CD4-positive, alpha-beta T cell treated with Interleukin-6 for 4 hours (primary cell): ENCODE data around the gene TMEM139.
A peak's percentile ranks its signal among the peaks of the same experiment; 100 is the strongest.

Experiments
- DNase-seq: peaks from one replicate; pipeline ENCODE4 v3.0.0-alpha.2; 2020; ENCODE audit warnings: mixed read lengths

Gene TMEM139

DNA sequence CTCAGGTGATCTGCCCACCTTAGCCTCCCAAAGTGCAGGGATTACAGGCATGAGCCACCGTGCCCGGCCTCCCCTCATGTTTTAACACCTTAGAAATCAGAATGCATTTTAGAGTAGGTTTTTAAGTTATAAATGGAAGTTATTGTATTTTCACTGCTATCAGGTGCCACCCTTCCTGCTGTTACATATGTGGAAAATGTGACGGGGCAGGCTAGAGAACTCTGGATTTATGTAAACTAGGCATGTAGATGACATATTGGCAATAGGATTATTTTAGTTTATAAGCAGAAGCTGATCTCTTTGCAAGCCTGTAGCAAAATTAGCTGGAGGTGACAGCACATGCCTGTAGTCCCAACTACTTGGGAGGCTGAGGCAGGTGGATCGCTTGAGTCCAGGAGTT lies 5.5 kb downstream of the TMEM139 start:
- DNase-seq, result no peak

DNA sequence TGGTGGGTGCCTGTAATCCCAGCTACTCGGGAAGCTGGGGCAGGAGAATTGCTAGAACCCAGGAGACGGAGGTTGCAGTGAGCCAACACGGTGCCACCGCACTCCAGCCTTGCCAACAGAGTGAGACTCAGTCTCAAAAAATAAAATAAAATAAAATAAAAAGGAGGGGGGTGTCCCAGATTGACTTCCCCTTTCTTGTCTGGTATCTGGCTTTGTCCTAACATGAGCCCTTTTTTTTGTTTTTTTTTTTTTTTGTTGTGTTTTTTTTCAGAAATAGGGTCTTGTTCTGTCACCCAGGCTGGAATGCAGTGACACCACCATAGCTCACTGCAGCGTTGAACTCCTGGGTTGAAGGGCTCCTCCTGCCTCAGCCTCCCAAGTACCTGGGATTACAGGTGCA lies 8.1 kb downstream of the TMEM139 start:
- no peak for DNase-seq

DNA sequence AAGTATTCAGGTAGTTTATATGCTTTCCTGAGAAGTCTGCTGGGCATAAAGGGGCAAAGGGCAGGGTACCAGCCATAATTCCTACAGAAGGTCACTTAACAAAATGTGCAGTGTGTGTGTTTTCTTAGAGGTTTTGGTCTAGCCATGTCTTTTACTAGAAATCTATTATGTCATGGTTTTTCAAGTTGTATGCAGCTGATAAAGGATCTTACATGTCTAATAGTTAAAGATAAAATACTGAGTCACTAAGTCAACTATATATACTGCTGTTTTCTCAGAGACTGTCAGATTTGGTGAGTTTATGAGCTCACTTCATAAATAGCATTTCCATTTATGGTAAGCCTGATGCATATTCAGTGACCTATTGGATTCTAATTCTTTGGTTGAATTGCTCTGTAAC lies 11.1 kb downstream of the TMEM139 start:
- DNase-seq, result no peak

DNA sequence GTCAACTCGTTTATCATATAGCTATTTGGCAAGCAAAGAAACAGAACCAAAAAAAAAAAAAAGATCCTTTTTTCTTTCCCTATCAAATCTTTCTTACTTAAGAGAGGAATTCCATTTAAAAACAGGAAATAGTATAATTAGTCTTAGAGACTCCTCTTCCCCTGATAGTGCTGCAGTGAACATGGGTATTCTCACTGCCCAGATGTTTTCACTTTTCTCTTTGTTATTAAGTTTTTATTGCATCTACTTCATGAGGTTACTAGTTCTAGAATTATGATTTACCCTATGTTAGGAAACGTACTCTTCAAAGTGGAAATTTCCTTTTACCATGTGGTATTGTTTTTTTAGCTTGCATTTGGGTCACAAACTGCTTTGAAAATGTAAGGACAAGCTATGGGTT lies 11.9 kb downstream of the TMEM139 start:
- DNase-seq, result no peak

DNA sequence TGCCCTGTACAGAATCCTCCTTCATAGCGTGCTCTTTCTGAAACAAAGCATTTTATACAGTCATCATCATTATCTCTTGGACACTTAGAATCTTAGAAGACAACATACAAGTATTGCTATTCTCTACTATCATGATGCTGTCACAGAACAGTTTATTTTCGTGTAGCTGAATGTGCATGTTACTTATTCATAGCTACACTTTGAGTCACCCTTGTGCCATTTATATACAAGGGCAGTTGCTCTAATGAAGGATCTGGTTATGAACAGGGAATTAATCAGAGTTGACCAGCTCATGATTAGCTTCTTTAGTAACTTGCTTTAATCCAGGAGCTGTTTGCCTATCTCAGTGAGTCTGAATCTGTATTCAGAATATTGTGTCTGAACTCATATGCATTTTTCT lies 14.6 kb downstream of the TMEM139 start:
- no peak for DNase-seq

DNA sequence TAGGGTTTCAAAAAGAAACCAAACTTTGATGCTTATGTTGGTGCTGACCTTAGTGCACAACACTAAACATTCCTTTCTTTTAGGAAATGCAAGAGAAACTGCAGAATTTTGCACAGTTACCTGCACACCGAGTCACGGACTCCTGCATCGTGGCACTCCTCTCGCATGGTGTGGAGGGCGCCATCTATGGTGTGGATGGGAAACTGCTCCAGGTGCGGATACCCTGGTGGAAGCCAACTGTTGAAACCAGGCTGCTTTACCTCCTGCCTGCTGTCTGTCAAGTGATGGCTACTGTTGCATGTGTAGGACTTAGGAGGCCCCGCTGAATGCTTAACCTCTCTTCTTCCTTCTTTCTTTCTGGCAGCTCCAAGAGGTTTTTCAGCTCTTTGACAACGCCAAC lies 15.1 kb downstream of the TMEM139 start:
- DNase-seq, result peak; percentile 79

DNA sequence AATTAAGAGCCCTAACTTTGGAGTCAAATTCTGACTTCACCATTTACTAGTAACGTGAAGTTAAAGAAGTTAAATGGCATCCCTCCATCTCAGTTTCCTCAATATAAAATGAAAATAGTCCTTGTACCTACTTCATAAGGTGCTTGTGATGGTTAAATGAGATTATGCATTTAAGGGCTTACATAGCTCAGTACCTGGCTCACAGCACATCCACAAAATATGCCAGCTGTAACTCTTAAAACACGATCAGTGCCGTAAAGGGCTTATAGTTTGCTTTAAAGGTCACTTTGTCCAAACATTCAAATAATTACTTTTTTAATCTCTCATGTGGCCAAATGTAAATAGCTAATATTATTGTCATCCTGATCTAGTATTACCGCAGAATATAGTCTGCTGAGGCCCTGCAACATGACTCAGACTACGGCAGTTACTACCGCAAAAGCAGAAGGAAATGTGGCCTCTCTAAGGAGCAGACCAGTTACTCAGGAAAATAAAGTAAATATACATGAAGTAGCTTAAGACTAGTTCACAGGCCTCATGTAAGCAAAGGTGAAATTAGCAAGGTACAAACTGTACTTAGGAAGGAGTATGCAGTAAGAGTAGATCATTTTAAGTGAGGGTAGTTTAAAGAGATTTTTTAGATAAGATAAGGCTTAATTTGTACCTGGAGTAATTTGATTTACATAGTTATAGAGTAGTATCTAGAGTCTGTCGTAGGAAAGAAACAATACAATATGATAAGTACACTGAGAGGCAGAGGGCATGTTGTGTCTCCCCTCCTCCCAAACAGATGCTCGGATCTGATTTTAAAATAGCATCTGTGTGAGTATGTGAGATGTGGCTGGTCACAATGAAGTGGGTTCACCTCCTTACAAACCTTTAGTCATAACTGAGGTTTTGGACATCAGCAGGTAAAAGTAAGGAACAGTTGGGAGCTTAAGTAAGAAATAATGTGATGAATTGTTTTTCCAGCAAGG lies 16.5 kb downstream of the TMEM139 start:
- DNase-seq, result no peak

DNA sequence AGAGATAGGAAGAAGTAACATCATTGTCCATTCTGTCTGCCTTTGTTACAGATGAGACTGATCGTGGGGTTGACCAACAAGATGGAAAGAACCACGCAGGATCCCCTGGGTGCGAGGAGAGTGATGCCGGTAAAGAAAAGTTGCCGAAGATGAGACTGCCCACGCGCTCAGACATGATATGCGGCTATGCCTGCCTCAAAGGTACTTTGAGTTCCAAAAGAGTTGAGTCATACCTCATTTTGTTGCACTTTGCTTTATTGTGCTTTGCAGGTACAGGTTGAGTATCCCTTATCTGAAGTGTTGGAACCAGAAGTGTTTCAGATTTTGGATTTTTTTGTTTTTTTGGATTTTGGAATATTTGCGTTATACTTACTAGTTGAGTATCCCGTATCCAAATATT lies 19.0 kb downstream of the TMEM139 start:
- DNase-seq, result no peak

DNA sequence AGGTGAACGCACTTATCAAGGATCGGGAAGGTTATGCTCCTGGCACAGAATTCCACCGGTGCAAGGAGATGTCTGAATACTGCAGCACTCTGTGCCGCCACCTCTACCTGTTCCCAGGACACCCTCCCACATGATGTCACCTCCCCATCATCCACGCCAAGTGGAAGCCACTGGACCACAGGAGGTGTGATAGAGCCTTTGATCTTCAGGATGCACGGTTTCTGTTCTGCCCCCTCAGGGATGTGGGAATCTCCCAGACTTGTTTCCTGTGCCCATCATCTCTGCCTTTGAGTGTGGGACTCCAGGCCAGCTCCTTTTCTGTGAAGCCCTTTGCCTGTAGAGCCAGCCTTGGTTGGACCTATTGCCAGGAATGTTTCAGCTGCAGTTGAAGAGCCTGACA lies 20.2 kb downstream of the TMEM139 start:
- no peak for DNase-seq

DNA sequence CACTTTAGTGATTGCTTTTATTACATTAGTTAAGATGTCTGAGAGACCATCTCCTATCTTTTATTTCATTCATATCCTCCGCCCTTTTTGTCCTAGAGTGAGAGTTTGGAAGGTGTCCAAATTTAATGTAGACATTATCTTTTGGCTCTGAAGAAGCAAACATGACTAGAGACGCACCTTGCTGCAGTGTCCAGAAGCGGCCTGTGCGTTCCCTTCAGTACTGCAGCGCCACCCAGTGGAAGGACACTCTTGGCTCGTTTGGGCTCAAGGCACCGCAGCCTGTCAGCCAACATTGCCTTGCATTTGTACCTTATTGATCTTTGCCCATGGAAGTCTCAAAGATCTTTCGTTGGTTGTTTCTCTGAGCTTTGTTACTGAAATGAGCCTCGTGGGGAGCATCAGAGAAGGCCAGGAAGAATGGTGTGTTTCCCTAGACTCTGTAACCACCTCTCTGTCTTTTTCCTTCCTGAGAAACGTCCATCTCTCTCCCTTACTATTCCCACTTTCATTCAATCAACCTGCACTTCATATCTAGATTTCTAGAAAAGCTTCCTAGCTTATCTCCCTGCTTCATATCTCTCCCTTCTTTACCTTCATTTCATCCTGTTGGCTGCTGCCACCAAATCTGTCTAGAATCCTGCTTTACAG lies 20.8 kb downstream of the TMEM139 start:
- peak; percentile 73 for DNase-seq

DNA sequence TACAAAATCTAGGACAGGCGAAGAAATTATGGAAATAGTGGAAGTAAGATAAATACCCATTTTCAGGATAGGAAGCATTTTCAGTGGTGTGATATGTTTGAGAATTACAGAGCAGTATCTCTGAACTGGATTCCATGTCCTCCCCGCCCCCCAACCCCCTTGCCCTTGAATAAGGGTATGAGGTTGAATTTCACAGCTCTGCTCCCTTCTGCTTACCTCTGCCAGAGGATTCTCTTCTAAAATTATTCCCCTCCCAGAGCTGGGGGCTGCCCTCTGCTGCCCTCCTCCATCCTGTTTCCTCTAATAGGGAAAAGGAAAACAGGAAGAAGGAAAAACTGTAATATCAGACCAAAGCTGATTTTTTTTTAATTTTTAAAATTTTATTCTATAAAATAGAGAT lies 23.9 kb downstream of the TMEM139 start:
- no peak for DNase-seq

DNA sequence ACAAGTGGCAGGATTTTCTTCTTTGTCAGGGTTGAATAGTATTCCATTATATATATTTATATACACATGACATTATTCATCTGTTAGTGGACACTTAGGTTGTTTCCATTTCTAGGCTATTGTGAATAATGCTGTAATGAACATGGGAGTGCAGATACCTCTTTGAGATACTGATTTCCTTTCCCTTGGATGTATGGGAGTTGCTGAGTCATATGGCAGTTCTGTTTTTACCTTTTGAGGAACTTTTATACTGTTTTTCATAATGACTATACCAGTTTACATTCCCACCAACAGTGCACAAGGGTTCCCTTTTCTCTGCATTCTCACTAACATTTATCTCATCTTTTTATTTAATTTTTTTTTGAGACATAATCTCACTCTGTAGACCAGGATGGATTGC lies 29.4 kb downstream of the TMEM139 start:
- no peak for DNase-seq

DNA sequence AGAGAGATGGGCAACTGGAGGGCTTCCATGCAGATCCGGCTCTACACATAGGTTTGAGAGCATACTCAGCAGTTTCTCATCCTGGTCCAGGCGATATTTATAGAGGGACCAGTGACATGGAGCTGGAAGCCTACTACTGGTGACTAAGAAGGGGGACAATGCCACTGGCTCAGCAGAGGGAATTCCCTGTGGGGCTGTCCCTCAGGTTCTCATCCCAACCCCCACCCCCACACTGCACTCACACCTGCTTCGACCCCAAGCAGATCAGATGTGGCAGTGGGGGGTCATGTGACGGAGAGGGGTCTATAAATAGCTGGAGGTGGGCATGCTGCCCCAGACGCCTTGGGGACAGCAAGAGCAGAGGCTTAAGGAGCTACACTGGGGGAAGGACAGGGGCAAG lies 31.0 kb downstream of the TMEM139 start, which contains the start of gene CLCN1:
TSS of gene CLCN1 (plus strand) at position 336 of the 400 bp plus-strand sequence. CDS start 102 bp downstream, outside the sequence.
- DNase-seq, result no peak

DNA sequence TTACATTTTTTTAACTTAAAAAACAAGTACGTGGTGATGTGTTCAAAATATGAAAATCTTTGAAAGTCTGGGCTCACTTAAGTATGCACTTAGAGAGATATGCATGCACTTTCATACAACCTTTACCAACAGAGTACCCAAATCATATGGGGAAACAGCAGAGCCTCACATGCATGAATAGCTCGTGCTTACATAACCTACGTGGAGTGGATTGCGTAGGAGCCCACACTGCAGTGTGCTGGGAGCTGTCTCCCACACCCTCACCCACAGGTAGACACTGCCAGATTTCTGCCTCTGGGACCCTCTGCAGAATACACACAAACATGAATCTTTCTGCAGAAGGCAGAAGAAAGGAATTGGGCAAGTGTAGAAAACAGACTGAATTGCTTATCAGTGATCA lies 31.7 kb downstream of the TMEM139 start:
- no peak for DNase-seq

DNA sequence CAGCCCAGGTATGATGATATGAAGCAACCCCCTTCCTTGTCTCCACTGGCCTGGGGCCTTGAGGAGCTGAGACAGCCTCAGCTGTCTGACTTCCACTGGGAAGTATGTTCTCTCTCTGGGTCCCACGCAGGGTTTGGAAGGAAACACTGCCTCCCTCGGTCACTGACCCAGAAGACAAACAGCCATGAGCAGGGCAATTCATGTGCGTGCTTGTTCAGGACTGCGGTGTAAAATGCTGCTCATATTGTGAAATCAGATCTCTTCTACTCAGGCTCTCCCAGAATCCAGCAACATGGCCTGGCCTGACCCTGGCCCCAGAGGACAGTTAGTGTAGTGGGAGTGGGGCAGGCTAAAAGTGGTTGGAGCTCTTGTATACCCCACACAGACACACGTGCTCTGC lies 33.9 kb downstream of the TMEM139 start:
- no peak for DNase-seq

DNA sequence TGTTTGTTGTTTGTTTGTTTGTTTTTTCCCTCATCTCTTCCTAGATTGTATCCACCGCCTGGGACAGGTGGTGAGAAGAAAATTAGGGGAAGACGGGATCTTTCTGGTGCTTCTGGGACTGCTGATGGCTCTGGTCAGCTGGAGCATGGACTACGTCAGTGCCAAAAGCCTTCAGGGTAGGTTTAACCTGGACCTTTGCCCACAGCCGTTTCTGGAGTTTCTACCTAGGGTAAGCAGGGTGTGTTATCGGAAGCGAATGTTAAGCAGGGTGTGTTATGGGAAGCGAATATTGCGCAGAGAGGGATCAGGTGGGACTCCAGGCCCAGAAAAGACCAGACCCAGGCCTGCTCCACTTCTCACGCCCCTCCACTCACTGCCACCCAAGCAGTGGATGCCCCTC lies 35.9 kb downstream of the TMEM139 start:
- no peak for DNase-seq

DNA sequence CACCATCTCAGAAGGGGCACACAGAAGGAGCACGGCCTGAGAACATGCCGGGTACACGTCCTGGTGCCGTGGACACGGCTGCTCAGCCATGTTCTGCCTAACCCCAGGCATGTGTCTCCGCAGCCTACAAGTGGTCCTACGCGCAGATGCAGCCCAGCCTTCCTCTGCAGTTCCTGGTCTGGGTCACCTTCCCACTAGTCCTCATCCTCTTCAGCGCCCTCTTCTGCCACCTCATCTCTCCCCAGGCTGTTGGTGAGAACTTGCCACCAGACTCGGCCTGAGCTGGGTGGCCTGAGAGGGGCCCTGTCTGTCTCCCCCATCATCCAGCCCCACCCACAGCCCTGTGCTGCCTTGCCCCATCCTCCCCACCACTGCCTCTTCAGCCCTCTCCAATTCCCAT lies 36.5 kb downstream of the TMEM139 start:
- DNase-seq, result no peak

DNA sequence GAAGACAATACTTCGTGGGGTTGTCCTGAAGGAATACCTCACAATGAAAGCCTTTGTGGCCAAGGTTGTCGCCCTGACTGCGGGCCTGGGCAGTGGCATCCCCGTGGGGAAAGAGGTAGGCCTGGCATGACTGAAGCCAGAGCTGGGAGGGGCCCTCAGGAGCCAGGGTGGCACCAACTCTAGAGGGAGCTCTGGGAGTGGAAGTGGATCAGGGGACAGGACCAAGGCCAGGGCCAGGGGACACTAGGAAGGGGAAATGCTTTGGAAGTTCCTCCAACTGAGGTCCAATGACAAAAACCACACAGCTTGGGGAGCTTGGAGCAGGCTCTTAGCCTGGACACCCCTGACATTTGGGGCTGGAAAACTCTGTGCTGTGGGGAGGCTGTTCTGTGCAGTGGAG lies 37.0 kb downstream of the TMEM139 start:
- peak; percentile 30 for DNase-seq

DNA sequence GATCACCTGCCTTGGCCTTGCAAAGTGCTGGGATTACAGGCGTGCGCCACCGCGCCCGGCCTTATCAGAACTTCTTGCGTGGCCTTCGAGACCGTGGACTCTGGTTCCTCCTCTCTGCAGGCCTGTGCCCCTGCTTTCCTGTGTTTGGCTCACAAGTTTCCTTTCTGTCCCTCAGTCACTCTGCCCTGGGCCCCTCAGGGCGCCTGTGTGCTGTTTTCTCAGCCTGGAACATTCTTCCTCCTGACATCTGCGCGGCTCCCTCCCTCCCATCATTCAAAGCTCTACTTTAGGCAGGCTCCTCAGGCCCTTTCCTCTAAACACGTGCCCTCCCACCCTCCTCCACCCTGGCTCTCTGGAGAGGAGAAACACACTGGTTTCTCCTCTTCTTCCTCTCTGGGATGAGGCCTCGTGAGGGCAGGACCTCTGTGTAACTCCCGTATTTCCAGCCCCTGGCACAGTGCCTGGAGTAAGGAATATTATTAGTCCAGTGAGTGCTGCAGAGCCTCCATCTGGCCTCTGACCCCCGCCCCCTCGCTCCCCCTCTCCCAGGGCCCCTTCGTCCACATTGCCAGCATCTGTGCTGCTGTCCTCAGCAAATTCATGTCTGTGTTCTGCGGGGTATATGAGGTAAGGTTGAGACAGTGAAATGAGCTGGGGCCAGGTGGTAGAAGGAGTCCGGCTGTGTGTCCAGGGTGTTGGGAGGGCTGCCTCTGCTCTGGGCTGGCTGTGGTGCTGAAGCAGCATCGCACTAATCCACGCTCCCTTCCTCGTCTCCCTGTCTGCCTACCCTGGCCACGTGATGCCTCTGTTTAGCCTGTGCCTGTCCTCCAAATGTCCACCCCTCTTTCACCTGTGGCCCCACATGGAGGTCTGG lies 38.2 kb downstream of the TMEM139 start:
- no peak for DNase-seq

DNA sequence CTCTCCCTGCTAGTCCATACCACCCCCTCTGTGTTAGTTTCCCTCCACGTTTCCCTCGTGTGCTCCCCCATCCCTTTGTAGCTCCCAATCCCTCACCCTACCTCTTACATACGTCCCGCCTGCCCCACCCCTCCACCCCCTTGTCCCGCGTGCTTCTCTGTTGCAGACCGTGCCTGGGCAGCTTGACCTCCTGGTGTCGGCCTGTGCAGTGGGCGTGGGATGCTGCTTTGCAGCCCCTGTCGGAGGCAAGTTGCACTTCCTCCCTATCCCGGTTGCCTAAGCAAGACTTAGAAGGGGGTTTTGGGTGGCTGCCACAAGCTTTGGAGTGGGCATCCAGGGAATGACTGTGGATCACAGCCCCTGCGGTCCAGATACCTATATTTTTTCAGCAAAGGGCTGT lies 38.9 kb downstream of the TMEM139 start:
- no peak for DNase-seq

DNA sequence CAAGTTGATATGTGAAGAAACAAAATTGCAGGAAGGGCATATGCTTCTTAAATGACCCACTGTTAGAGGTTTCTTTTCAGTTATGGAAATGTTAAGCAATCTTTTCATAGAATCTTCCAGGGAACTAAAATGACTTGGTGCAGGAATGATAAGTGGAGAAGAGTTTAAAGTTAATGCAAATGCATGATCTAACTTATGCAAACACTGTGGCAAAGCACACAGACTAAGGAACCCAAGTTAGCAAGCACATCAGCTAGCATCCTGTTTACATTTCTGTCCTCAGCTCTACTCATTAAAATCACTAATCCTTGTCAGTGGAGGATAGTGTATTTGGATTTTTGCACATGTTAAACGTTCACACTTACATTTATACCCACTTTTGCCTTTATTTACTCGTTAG lies 40.5 kb downstream of the TMEM139 start:
- no peak for DNase-seq

DNA sequence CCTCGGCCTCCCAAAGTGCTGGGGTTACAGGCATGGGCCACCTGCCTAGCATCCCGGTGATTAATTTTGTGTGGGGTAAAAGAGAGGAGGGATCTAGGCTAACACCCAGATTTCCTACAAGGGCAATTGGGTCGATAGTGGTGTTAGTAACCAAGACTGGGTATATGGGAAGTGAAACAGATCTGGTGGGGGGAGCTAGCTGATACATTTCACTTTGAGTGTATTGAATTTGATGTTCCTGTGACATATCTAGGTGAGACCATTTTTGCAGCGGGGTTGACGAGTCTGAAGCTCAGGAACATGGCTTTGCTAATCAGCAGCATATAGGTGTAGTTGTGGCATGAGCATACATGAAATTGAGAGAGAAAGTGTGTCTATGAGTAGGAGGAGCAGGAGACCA lies 43.1 kb downstream of the TMEM139 start:
- no peak for DNase-seq

DNA sequence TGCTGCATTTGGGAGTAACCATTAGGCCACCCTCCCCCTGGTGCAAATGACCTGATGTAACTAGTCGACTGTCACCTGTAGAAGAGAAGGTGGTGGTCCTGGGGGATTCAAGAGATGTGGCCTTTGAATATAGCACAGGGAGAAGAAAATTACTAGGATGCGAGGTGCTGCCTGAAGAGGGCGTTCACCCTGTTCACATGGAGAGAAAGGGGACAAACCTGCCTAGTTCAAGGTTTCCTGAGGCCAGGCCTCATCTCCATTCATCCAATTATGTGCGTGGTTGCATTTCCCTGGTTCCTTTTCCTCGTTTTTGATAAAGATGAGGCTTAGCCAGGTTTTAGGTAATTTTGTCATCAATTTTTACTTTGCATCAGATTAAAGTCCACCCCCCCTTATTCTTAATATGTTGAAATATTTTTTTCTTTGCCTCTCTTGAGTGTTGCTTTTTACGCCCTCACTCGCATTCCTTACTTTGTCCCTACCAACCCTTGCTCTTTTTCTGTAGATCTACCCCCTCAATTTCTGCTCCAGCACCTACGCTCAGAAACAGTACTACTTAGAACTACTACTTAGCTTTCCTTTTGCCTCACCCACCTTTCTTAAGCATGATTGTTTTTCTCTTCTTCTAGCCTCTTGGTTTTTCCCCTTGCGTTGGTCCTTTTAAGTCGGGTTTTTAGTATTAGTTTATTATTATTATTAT lies 44.9 kb downstream of the TMEM139 start:
- DNase-seq, result no peak
